ENCODE results near the gene NDUFA7. TPM values are rescaled to one million over a fixed set of nuclear protein-coding genes. Genes with fewer than 3 reads are reported as not detected.

The NDUFA7 gene
- total and polyA plus RNA-seq, 2 of the 13 experiments (the other 11 are each of a cell fraction or from before 2014, with no cell fraction given), result 64.5 to 71.5 TPM

- H3K4me3 ChIP-seq (replicated peaks in 1 of 3; ENCODE audit: insufficient read depth in 1 of 3, low read depth in 2 of 3, low read length in 3 of 3), result no peak overlapping the region
- H3K4me1 ChIP-seq (ENCODE audit: insufficient read depth, low read length), result peaks cover 28% of the 10 kb centered on the region
- BruUV-seq (replicated peaks), result no TSS peak
- no peak for ATAC-seq
- no peaks in the 10 kb centered on the region for H4K20me1 ChIP-seq (ENCODE audit: insufficient read depth, low read length)
- H3K27me3 ChIP-seq (ENCODE audit: control insufficient read depth in 1 of 2, insufficient read depth in 2 of 2, low read length in 2 of 2), result peaks cover 11 to 64% of the 10 kb centered on the region in 2 experiments
- no peak overlapping the region for H3K27ac ChIP-seq (ENCODE audit: extremely low read length, insufficient read depth, low read length)
- no peak for FAIRE-seq
- H3K4me2 ChIP-seq (ENCODE audit: low read depth, low read length), result no peak overlapping the region
- TF ChIP-seq KDM3A (CRISPR knock-in tag; IDR thresholded peaks at IDR 0.05; ENCODE audit: low read depth) (no peak), PTBP1 (IDR thresholded peaks at IDR 0.05; ENCODE audit: low read depth, low read length, poor library complexity, severe bottlenecking) (no peak), ZNF124 (CRISPR knock-in tag; IDR thresholded peaks at IDR 0.05) (no peak), SMAD1 (CRISPR knock-in tag; IDR thresholded peaks at IDR 0.05; ENCODE audit: borderline replicate concordance, low read depth) (no peak), ZNF605 (CRISPR knock-in tag; IDR thresholded peaks at IDR 0.05) (no peak)
- in situ Hi-C loops (cut with HindIII; ENCODE audit: extremely low pct_ligation_motif_present, low pct_unique_long_range_greater_than_20kb) (no loop called here), intact Hi-C loops (cut with micrococcal nuclease; ENCODE audit: unreplicated experiment) (no loop called here)
- no peak overlapping the region for H3K9ac ChIP-seq (ENCODE audit: insufficient read depth, low read depth, low read length)
- no peaks in the 10 kb centered on the region for H3K9me3 ChIP-seq (ENCODE audit: low read length)
- WGBS (ENCODE audit: low lambda C conversion rate), result 52% methylated on average over 8 of the region's 8 CpGs
- H3K36me3 ChIP-seq (replicated peaks in 1 of 2; ENCODE audit: control insufficient read depth in 1 of 2, insufficient read depth in 2 of 2, low read length in 2 of 2), result no peaks in the 10 kb centered on the region
- POLR2A ChIA-PET, result interaction anchor here (1.5 kb wide), 1 partner anchor 59 kb away, joined by 3 read pairs; no protein-coding TSS in a partner anchor
- CTCF ChIA-PET (ENCODE audit: low intra/inter-chr PET ratio, low total read pairs), result no interaction called here
- no peak for DNase-seq (ENCODE audit: low spot score)
- no peaks in the 10 kb centered on the region for H3K79me2 ChIP-seq (ENCODE audit: insufficient read depth, low read length)
- H2AFZ ChIP-seq (ENCODE audit: low read length), result no peak overlapping the region
Observed at GRCh38 chr19:8331263-8331845, 10.2 kb upstream of the NDUFA7 start.

- no peak for DNase-seq (ENCODE audit: low spot score)
- 8% methylated on average over 3 of the region's 3 CpGs for WGBS (ENCODE audit: low lambda C conversion rate)
- Histone ChIP-seq H3K4me3 (replicated peaks in 1 of 3; ENCODE audit: insufficient read depth in 1 of 3, low read depth in 2 of 3, low read length in 3 of 3) (no peak overlapping the region), H3K9ac (ENCODE audit: insufficient read depth, low read depth, low read length) (no peak overlapping the region), H3K9me3 (ENCODE audit: low read length) (no peaks in the 10 kb centered on the region), H3K27me3 (ENCODE audit: control insufficient read depth in 1 of 2, insufficient read depth in 2 of 2, low read length in 2 of 2) (peaks cover 9 to 52% of the 10 kb centered on the region in 2 experiments), H3K27ac (ENCODE audit: extremely low read length, insufficient read depth, low read length) (no peak overlapping the region), H3K79me2 (ENCODE audit: insufficient read depth, low read length) (no peaks in the 10 kb centered on the region), H3K4me1 (ENCODE audit: insufficient read depth, low read length) (peaks cover 23% of the 10 kb centered on the region), H4K20me1 (ENCODE audit: insufficient read depth, low read length) (no peaks in the 10 kb centered on the region), H3K36me3 (replicated peaks in 1 of 2; ENCODE audit: control insufficient read depth in 1 of 2, insufficient read depth in 2 of 2, low read length in 2 of 2) (no peaks in the 10 kb centered on the region), H3K4me2 (ENCODE audit: low read depth, low read length) (no peak overlapping the region), H2AFZ (ENCODE audit: low read length) (no peak overlapping the region)
- BruUV-seq (replicated peaks), result no TSS peak
- CTCF ChIA-PET (ENCODE audit: low intra/inter-chr PET ratio, low total read pairs), result no interaction called here
- FAIRE-seq, result no peak
- in situ Hi-C loops (cut with HindIII; ENCODE audit: extremely low pct_ligation_motif_present, low pct_unique_long_range_greater_than_20kb) (no loop called here), intact Hi-C loops (cut with micrococcal nuclease; ENCODE audit: unreplicated experiment) (no loop called here)
- no peak for ATAC-seq
- POLR2A ChIA-PET, result interaction anchor here (1.0 to 1.5 kb wide), 2 partner anchors 9 to 61 kb away, joined by 3 read pairs; partner anchors contain the start of genes NDUFA7 and RPS28
- TF ChIP-seq ARNT2 (CRISPR knock-in tag; IDR thresholded peaks at IDR 0.05; ENCODE audit: low read depth) (no peak), ZNF564 (CRISPR knock-in tag; IDR thresholded peaks at IDR 0.05) (no peak), ZKSCAN8 (CRISPR knock-in tag; IDR thresholded peaks at IDR 0.05; ENCODE audit: borderline replicate concordance) (no peak), GFI1 (CRISPR knock-in tag; IDR thresholded peaks at IDR 0.05; ENCODE audit: borderline replicate concordance) (no peak), IRF2 (CRISPR knock-in tag; IDR thresholded peaks at IDR 0.05) (no peak), ZNF614 (CRISPR knock-in tag; IDR thresholded peaks at IDR 0.05; ENCODE audit: borderline replicate concordance) (no peak), MTERF4 (CRISPR knock-in tag; IDR thresholded peaks at IDR 0.05) (no peak)
- TF ChIP-seq, protein P1, sequence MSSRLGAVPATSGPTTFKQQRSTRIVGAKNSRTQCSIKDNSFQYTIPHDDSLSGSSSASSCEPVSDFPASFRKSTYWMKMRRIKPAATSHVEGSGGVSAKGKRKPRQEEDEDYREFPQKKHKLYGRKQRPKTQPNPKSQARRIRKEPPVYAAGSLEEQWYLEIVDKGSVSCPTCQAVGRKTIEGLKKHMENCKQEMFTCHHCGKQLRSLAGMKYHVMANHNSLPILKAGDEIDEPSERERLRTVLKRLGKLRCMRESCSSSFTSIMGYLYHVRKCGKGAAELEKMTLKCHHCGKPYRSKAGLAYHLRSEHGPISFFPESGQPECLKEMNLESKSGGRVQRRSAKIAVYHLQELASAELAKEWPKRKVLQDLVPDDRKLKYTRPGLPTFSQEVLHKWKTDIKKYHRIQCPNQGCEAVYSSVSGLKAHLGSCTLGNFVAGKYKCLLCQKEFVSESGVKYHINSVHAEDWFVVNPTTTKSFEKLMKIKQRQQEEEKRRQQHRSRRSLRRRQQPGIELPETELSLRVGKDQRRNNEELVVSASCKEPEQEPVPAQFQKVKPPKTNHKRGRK (CRISPR knock-in tag; IDR thresholded peaks at IDR 0.05), result no peak
- TF ChIP-seq, protein P2, sequence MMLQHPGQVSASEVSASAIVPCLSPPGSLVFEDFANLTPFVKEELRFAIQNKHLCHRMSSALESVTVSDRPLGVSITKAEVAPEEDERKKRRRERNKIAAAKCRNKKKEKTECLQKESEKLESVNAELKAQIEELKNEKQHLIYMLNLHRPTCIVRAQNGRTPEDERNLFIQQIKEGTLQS (CRISPR knock-in tag; IDR thresholded peaks at IDR 0.05), result no peak
Observed at GRCh38 chr19:8329996-8330395, 8.8 kb upstream of the NDUFA7 start.

Data from HepG2 (cell line).